MM.1S (cell line): Measurements from ENCODE around the gene PUSL1.

Experiments
- DNase-seq: peaks from one replicate; pipeline ENCODE4 v3.0.0-alpha.2; 2015
- H2AFZ ChIP-seq: fragments of 300-600 bp; sonication (generic); 2 replicates; pipeline ENCODE4 v1.6.0; 2016; ENCODE audit warnings: antibody characterized with exemption, low read length
- H3F3A ChIP-seq: fragments of 300-600 bp; sonication (generic); 2 replicates; pipeline ENCODE4 v1.6.1; 2016; ENCODE audit warnings: mild to moderate bottlenecking, antibody characterized with exemption, low read length, moderate library complexity, mixed read lengths; ENCODE audit not compliant: insufficient read depth
- H3K27ac ChIP-seq: fragments of 300-600 bp; sonication (generic); 2 replicates; pipeline ENCODE4 v1.5.1; 2016; ENCODE audit warnings: mild to moderate bottlenecking, low read length
- H3K27me3 ChIP-seq: fragments of 300-600 bp; sonication (generic); replicated peaks from 2 replicates; pipeline ENCODE4 v1.6.0; 2016; ENCODE audit warnings: low read length; ENCODE audit not compliant: insufficient read depth
- H3K36me3 ChIP-seq: fragments of 300-600 bp; sonication (generic); replicated peaks from 2 replicates; pipeline ENCODE4 v1.6.1; 2016; ENCODE audit warnings: mild to moderate bottlenecking, low read length, mixed read lengths; ENCODE audit not compliant: insufficient read depth
- H3K4me1 ChIP-seq: fragments of 300-600 bp; sonication (generic); 2 replicates; pipeline ENCODE4 v1.6.1; 2016; ENCODE audit warnings: low read length, mixed read lengths
- H3K4me2 ChIP-seq: fragments of 300-600 bp; sonication (generic); 2 replicates; pipeline ENCODE4 v1.6.0; 2016; ENCODE audit warnings: low read depth, low read length
- H3K4me3 ChIP-seq: fragments of 300-600 bp; sonication (generic); 2 replicates; pipeline ENCODE4 v1.5.1; 2016; ENCODE audit warnings: low read length, mixed read lengths
- H3K79me2 ChIP-seq: fragments of 300-600 bp; sonication (generic); 2 replicates; pipeline ENCODE4 v1.6.1; 2016; ENCODE audit warnings: mixed run types, low read length, mixed read lengths
- H3K9ac ChIP-seq: fragments of 300-600 bp; sonication (generic); 2 replicates; pipeline ENCODE4 v1.6.1; 2016; ENCODE audit warnings: low read length, mixed read lengths
- H3K9me2 ChIP-seq: fragments of 300-600 bp; sonication (generic); replicated peaks from 2 replicates; pipeline ENCODE4 v1.6.1; 2016; ENCODE audit warnings: mild to moderate bottlenecking, low read length, mixed read lengths; ENCODE audit not compliant: insufficient read depth
- H3K9me3 ChIP-seq: fragments of 300-600 bp; sonication (generic); replicated peaks from 2 replicates; pipeline ENCODE4 v1.6.1; 2016; ENCODE audit warnings: mild to moderate bottlenecking, low read length, mixed read lengths; ENCODE audit not compliant: insufficient read depth
- H4K20me1 ChIP-seq: fragments of 300-600 bp; sonication (generic); 2 replicates; pipeline ENCODE4 v1.6.1; 2016; ENCODE audit warnings: mild to moderate bottlenecking, low read length, moderate library complexity, mixed read lengths; ENCODE audit not compliant: insufficient read depth
- EZH2 ChIP-seq: fragments of 300-600 bp; sonication (generic); optimal IDR thresholded peaks from 2 replicates; pipeline ENCODE3; 2017; ENCODE audit warnings: low read depth, mild to moderate bottlenecking, antibody characterized with exemption, low read length, mixed read lengths
- EZH2phosphoT487 ChIP-seq: fragments of 300-600 bp; sonication (generic); IDR thresholded peaks from 2 replicates; pipeline ENCODE4 v1.6.1; 2018; ENCODE audit warnings: antibody characterized with exemption, low read length
- TF ChIP-seq, protein P1 (sequence below): fragments of 300-600 bp; sonication (generic); IDR thresholded peaks from 2 replicates; pipeline ENCODE4 v1.5.1; 2016; ENCODE audit warnings: antibody characterized with exemption, low read length, mixed read lengths

The PUSL1 gene

DNA sequence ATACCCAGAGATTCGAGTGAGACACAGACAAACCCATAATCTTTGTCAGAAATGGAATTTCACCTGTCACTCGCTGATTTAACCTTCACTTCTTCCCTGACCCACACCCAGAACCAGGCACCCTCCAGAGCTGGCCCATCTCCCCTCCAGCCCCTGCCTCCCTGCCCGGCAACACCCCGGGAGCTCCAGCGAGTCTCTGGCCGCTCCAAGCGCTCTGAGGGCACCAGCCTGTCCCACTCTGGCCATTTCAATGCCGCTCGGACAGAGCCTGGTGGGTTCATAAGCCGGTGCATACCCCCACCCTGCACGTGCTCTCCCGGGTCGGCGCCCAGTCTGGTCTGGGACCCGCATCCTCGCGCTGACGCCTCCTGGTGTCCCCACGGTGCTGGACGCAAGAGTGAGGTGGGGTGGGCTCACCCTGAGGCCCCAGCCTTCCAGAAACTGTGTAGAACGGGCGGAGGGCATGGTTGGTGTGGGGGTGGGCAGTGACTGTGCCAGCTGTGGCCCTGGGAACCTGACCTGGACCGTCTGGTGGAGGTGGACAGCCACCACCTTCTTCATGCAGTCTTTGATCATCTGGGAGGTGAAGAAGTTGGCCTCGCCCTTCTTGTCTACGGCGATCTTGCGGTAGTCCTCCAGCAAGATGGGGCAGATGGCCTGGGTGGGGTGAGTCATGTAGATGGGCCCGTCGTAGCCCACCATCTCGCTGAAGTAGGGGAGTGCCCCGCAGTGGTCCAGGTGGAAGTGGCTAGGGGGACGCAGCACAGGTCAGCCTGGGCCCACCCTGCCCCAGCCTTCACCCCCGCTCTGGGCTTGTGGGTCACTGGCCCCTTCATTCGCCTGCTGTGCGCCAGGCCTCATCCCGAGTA is 10.6 kb downstream of the PUSL1 start:
- peaks cover 3% of the 10 kb centered on the region; the same call in 1 of the 2 replicates for H3K4me1 ChIP-seq
- no peak overlapping the region for H2AFZ ChIP-seq
- no peak overlapping the region for H3K4me2 ChIP-seq
- H3K9ac ChIP-seq = no peak overlapping the region
- no peak overlapping the region for H3K4me3 ChIP-seq
- peaks cover 12% of the 10 kb centered on the region; the same call in 1 of the 2 replicates for H4K20me1 ChIP-seq
- no peak for TF ChIP-seq EZH2phosphoT487
- TF ChIP-seq, protein P1, sequence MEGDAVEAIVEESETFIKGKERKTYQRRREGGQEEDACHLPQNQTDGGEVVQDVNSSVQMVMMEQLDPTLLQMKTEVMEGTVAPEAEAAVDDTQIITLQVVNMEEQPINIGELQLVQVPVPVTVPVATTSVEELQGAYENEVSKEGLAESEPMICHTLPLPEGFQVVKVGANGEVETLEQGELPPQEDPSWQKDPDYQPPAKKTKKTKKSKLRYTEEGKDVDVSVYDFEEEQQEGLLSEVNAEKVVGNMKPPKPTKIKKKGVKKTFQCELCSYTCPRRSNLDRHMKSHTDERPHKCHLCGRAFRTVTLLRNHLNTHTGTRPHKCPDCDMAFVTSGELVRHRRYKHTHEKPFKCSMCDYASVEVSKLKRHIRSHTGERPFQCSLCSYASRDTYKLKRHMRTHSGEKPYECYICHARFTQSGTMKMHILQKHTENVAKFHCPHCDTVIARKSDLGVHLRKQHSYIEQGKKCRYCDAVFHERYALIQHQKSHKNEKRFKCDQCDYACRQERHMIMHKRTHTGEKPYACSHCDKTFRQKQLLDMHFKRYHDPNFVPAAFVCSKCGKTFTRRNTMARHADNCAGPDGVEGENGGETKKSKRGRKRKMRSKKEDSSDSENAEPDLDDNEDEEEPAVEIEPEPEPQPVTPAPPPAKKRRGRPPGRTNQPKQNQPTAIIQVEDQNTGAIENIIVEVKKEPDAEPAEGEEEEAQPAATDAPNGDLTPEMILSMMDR = no peak
- no peak for TF ChIP-seq EZH2
- no peaks in the 10 kb centered on the region for H3K27me3 ChIP-seq
- H3K9me3 ChIP-seq = no peaks in the 10 kb centered on the region
- H3F3A ChIP-seq = peaks cover 5% of the 10 kb centered on the region; the same call in 1 of the 2 replicates
- H3K27ac ChIP-seq = no peak overlapping the region
- DNase-seq = no peak
- H3K36me3 ChIP-seq = 0 out of 2 replicates have a peak, but pooled peaks cover 6% of the 10 kb centered on the region
- no peaks in the 10 kb centered on the region for H3K9me2 ChIP-seq
- peaks cover 63% of the 10 kb centered on the region for H3K79me2 ChIP-seq

DNA sequence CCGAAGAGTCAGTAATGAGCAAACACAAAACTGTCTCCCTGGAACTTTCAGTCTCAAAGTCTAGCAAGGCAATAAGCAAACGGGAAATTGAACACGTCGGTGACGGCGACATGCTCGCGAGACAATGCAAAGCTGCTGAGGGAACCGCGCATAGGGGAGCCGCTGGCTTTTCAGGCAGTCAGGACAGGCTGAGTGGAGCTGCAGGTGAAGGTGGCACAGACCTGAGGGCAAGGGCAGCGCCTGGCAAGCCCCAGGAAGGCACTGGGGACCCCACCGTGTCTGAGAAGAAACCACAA is 11.2 kb downstream of the PUSL1 start:
- TF ChIP-seq EZH2 = no peak
- TF ChIP-seq EZH2phosphoT487 = no peak
- Histone ChIP-seq H3K4me1 (peaks cover 3% of the 10 kb centered on the region; the same call in 1 of the 2 replicates), H3K4me2 (no peak overlapping the region), H3F3A (peaks cover 5% of the 10 kb centered on the region; the same call in 1 of the 2 replicates), H3K36me3 (0 out of 2 replicates have a peak, but pooled peaks cover 5% of the 10 kb centered on the region), H3K79me2 (peaks cover 63% of the 10 kb centered on the region), H2AFZ (no peak overlapping the region), H3K9ac (no peak overlapping the region), H3K9me3 (no peaks in the 10 kb centered on the region), H3K27me3 (no peaks in the 10 kb centered on the region), H3K9me2 (no peaks in the 10 kb centered on the region), H3K27ac (no peak overlapping the region), H4K20me1 (peaks cover 12% of the 10 kb centered on the region; the same call in 1 of the 2 replicates), H3K4me3 (no peak overlapping the region)
- no peak for DNase-seq

DNA sequence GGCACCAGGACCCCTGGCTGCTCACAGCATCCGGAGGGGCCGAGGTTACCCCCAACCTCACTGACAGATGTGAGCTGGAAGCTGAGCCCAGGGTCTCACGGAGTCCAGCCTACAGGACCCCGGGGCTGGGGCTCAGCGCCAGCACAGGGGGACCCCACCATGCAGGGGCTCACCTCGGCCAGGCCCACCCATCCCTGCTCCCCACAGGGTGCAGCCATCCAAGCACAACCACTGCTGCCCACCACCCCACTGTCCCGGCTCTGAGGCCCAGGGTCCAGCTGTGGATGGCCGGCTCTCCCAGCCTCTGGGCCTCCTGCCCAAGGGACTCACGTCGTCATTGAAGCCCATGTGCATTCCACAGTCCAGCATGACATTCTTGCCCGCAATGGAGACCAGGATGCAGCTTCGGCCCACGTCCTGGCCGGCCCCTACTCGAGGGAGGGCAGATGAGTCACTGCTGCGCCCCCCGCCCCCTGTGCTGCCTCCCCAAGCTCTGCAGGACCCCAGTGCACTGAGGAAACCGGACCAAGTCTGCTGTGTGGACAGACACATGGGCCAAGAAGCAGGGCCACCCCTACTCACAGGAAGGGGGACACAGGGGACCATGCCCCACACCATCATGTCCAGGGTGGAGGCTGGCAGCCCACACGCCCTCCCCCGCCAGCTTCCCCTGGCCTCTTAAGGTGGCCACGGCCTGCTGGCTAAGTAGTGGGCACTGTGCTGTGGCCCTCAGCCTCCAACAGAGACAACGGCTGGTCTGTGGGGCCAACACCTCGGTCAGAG is 12.5 kb downstream of the PUSL1 start:
- H2AFZ ChIP-seq = no peak overlapping the region
- no peaks in the 10 kb centered on the region for H3K9me3 ChIP-seq
- peaks cover 11% of the 10 kb centered on the region; the same call in 1 of the 2 replicates for H3F3A ChIP-seq
- H3K79me2 ChIP-seq = peaks cover 71% of the 10 kb centered on the region
- no peak overlapping the region for H3K4me3 ChIP-seq
- no peak overlapping the region for H3K4me2 ChIP-seq
- no peak for DNase-seq
- no peak for TF ChIP-seq EZH2phosphoT487
- TF ChIP-seq, protein P1 = no peak
- no peak for TF ChIP-seq EZH2
- no peaks in the 10 kb centered on the region for H3K9me2 ChIP-seq
- peaks cover 12% of the 10 kb centered on the region; the same call in 1 of the 2 replicates for H4K20me1 ChIP-seq
- no peak overlapping the region for H3K27ac ChIP-seq
- 0 out of 2 replicates have a peak, but pooled peaks cover 5% of the 10 kb centered on the region for H3K36me3 ChIP-seq
- H3K4me1 ChIP-seq = peaks cover 3% of the 10 kb centered on the region; the same call in 1 of the 2 replicates
- H3K9ac ChIP-seq = no peak overlapping the region
- no peaks in the 10 kb centered on the region for H3K27me3 ChIP-seq
